ENCODE data around the gene MALRD1.

Gene MALRD1

GRCh38 chr10:19063986-19064385, 15.4 kb downstream of the MALRD1 start:
- no peaks in the 10 kb centered on the region for H3K4me1 ChIP-seq (ENCODE audit: low read depth, poor library complexity, severe bottlenecking)
- no peak overlapping the region for H3K9ac ChIP-seq
- H3K79me2 ChIP-seq (ENCODE audit: insufficient read depth, low read depth), result no peaks in the 10 kb centered on the region
- no peak overlapping the region for H3K27ac ChIP-seq
- H4K20me1 ChIP-seq (ENCODE audit: insufficient read depth), result no peaks in the 10 kb centered on the region
- H2AFZ ChIP-seq (ENCODE audit: low read depth), result no peak overlapping the region
- no peak overlapping the region for H3K4me3 ChIP-seq (IDR thresholded peaks at IDR 0.05; ENCODE audit: insufficient read depth, low read depth, low read length)
- no peak for TF ChIP-seq CTCF (conservative IDR thresholded peaks at IDR 0.05; ENCODE audit: low read depth, low read length)
- no peaks in the 10 kb centered on the region for H3K36me3 ChIP-seq (ENCODE audit: insufficient read depth)
- H3K4me2 ChIP-seq, result no peak overlapping the region
- no peaks in the 10 kb centered on the region for H3K27me3 ChIP-seq (ENCODE audit: insufficient read depth, low read depth)

- no peaks in the 10 kb centered on the region for H3K4me1 ChIP-seq (ENCODE audit: low read depth, poor library complexity, severe bottlenecking)
- no peak overlapping the region for H3K27ac ChIP-seq
- no peak overlapping the region for H3K4me2 ChIP-seq
- H4K20me1 ChIP-seq (ENCODE audit: insufficient read depth), result no peaks in the 10 kb centered on the region
- no peak for TF ChIP-seq CTCF (conservative IDR thresholded peaks at IDR 0.05; ENCODE audit: low read depth, low read length)
- H3K79me2 ChIP-seq (ENCODE audit: insufficient read depth, low read depth), result no peaks in the 10 kb centered on the region
- H2AFZ ChIP-seq (ENCODE audit: low read depth), result no peak overlapping the region
- no peaks in the 10 kb centered on the region for H3K36me3 ChIP-seq (ENCODE audit: insufficient read depth)
- no peaks in the 10 kb centered on the region for H3K27me3 ChIP-seq (ENCODE audit: insufficient read depth, low read depth)
- no peak overlapping the region for H3K4me3 ChIP-seq (IDR thresholded peaks at IDR 0.05; ENCODE audit: insufficient read depth, low read depth, low read length)
- no peak overlapping the region for H3K9ac ChIP-seq
These were observed 23.3 kb downstream of the MALRD1 start for GRCh38 chr10:19071946-19072345.

- no peak for TF ChIP-seq CTCF (conservative IDR thresholded peaks at IDR 0.05; ENCODE audit: low read depth, low read length)
These were observed 28.7 kb downstream of the MALRD1 start for GRCh38 chr10:19077276-19077675.

GRCh38 chr10:19096501-19097073, 48.0 kb downstream of the MALRD1 start:
- no peaks in the 10 kb centered on the region for H3K4me1 ChIP-seq (ENCODE audit: low read depth, poor library complexity, severe bottlenecking)

More at GRCh38 chr10:19077276-19077675, 28.7 kb downstream of the MALRD1 start:
- Histone ChIP-seq H3K79me2 (ENCODE audit: insufficient read depth, low read depth) (no peaks in the 10 kb centered on the region), H3K9ac (no peak overlapping the region), H3K27me3 (ENCODE audit: insufficient read depth, low read depth) (no peaks in the 10 kb centered on the region), H3K4me3 (IDR thresholded peaks at IDR 0.05; ENCODE audit: insufficient read depth, low read depth, low read length) (no peak overlapping the region), H3K4me1 (ENCODE audit: low read depth, poor library complexity, severe bottlenecking) (no peaks in the 10 kb centered on the region), H2AFZ (ENCODE audit: low read depth) (no peak overlapping the region), H3K4me2 (no peak overlapping the region), H3K36me3 (ENCODE audit: insufficient read depth) (no peaks in the 10 kb centered on the region; the same call in 1 of the 2 replicates), H3K27ac (no peak overlapping the region), H4K20me1 (ENCODE audit: insufficient read depth) (no peaks in the 10 kb centered on the region)

More at GRCh38 chr10:19096501-19097073, 48.0 kb downstream of the MALRD1 start:
- no peak overlapping the region for H3K4me2 ChIP-seq
- no peak overlapping the region for H2AFZ ChIP-seq (ENCODE audit: low read depth)
- no peak overlapping the region for H3K27ac ChIP-seq
- no peaks in the 10 kb centered on the region for H4K20me1 ChIP-seq (ENCODE audit: insufficient read depth)
- no peaks in the 10 kb centered on the region for H3K27me3 ChIP-seq (ENCODE audit: insufficient read depth, low read depth)
- H3K9ac ChIP-seq, result no peak overlapping the region
- TF ChIP-seq CTCF (conservative IDR thresholded peaks at IDR 0.05; ENCODE audit: low read depth, low read length), result no peak
- no peak overlapping the region for H3K4me3 ChIP-seq (IDR thresholded peaks at IDR 0.05; ENCODE audit: insufficient read depth, low read depth, low read length)
- H3K79me2 ChIP-seq (ENCODE audit: insufficient read depth, low read depth), result no peaks in the 10 kb centered on the region
- no peaks in the 10 kb centered on the region for H3K36me3 ChIP-seq (ENCODE audit: insufficient read depth)

Measured in KMS-11 (cell line).